ENCODE results near the gene MITF. TPM values are rescaled to one million over a fixed set of nuclear protein-coding genes. Genes with fewer than 3 reads are reported as not detected.

MITF gene
- polyA plus RNA-seq, 4 donors: 3.3 to 45.7 (median 41.8) TPM

DNA sequence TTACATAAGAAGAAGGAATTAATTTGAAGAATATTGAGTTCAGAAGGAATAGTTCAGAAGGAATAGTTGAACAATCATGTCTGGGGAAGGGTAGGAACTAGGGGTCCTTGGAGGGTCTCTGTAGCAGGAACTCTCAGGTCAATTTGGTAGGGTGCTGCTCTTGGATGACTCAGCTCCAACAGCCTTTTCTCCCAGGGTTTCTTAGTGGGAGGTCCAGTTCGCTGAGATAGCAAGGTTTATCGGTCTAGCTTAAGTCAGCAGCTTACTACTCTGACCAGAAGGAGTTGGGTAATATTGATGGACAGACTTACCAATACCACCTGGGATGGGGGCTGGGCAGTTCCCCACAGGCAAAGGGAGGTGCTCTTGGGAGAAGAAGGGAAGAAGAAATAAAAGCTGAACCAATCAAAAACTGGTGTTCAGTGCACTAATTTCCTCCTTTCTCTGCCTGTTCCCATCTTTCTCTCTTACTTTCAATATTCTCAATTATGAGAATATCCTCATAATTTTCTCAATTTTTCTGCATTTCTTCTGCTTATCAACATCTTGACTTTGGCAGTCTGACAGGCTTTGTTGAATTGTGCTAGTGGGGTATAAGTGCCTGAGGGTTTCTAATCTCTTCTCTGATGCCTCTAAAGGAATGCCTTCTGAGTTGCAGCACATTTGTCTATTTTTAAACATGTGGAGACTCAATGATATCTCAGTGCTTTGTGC is 14.4 kb upstream of the MITF start:
- DNase-seq (ENCODE audit: low read depth in 4 of 4, low spot score in 3 of 4): no peak

DNA sequence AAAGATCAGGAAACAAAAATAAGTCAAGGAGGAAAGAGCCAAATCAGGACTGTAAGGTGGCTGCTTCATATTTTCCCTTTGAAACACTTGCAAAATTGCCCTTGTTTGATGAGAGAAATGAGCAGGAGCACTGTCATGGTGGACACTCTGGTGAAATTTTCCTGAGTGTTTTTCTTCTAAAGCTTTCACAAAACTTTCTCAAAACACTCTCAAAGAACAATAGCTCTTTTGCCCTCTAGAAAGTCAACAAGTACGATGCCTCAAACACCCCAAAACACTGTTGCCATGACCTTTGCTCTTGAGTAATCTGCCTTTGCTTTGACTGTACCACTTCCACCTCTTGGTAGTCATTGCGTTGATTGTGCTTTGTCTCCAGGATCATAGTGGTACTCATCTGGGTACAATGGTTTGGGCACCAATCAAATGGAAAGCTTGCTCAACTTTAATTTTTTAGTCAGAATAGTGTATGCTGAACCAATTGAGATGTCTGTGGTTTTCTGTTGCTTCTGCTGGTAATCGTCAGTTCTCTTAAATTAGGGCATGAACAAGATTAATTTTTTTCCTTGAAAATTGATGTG is 13.2 kb upstream of the MITF start:
- no peak for DNase-seq (ENCODE audit: low read depth in 4 of 4, low spot score in 3 of 4)

DNA sequence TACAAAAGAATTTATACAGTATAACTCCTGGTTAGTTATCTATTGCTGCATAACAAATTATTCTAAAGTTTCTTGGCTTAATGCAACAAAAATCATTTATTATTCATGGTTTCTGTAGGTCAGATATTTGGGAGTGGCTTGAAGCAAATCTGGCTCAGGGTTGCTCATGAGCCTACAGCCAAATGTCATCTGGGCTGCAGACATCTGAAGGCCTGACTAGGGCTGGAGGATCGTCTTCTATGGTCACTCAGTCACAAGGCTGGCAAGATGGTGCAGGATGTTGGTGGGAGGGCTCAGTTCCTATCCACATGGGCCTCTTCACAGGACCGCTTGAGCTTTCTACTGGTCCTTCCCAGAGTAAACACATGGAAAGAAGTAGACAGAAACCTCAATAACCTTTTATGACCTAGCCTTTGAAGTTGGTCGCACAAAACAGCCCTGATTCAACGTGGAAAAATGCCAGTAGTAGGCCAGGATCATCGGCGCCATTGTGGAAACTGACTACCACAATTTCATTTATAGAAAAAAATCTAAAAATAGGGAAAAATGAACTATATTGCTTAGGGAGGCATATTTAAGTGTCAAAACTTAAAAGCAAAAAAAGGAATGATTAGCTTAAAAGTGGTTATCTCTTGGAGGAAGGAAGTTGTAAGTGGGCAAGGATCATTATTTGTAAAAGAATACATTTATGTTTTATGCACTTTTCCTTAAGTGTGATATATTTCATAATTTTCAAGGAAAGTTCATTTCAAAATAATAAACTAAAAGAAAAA is 9.9 kb upstream of the MITF start:
- no peak for DNase-seq (ENCODE audit: low read depth in 4 of 4, low spot score in 3 of 4)

DNA sequence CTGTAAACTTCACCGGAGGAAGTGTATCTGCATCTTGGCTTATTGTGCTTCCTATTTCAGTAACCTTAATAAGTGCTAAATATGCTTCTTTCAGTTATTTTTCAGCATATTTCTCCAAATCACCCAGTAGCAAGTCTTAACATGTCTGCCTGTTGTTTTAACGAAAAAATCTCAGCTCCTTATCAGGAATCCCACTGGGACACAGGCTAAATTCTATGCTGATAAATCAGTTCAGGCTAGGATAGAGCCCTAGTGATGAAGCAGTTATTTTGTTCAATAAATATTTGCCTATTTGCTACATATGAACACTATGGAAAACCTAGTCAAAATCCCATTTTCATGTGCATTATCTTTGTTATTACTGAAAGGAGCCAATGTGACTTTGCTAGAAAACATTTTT is 8.2 kb upstream of the MITF start:
- no peak for DNase-seq (ENCODE audit: low read depth in 4 of 4, low spot score in 3 of 4)

DNA sequence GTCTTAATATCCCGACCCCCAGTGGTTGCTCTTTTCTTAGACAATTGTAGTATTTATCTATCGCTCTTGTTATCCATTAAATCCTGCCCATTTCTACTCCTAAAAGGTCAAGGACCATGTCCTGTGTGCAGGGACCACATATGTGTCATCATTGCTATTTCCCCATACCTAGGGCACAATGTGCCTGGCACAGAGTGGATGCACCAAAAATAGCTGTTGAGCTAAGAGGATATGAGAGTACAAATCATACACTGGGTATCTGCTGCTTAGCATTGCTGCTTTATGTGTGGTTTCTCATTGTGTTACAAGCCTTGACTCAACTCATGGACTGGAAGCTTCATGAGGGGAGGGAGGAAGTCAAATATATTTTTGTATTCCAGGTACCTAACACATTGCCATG is 3.4 kb upstream of the MITF start:
- no peak for DNase-seq (ENCODE audit: low read depth in 4 of 4, low spot score in 3 of 4)

DNA sequence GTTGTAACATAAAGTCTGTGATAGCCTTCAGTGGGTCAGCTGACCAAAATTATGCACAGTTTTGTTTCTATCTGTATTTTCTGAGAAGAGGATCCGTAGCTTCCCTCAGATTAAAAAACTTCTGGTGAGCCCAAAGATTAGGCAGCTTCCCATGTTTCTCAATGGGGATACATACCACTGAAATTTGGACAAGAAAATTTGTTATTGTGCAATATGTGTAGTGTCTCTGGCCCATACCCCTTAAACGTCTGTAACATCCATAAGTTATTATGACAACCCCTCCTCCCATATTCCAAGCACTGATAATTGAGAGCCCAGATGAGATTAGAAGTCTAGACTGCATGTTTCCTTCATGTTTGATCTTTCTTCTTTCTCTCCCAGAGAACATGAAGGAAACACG is 1.9 kb upstream of the MITF start:
- DNase-seq (ENCODE audit: low read depth in 4 of 4, low spot score in 3 of 4): no peak

DNA sequence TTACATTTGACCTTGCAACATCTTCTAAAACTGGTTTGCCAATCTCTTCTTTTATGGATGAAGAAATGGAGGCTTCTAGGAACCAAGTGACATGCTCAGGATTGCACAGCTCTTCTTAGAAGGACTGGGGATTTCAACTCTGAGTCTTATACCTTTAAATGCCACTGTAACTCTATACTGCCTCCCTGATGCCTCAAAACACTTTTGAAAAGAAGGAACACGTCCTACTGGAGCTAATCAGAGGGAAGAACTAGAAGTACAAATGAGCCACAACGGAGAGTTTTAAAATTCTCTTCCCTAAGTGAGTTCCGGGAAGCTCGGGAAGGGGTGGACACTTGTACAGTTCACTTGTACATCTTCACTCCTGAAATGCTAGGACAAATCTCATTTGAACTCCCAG is 949 bp upstream of the MITF start:
- no peak for DNase-seq (ENCODE audit: low read depth in 4 of 4, low spot score in 3 of 4)

DNA sequence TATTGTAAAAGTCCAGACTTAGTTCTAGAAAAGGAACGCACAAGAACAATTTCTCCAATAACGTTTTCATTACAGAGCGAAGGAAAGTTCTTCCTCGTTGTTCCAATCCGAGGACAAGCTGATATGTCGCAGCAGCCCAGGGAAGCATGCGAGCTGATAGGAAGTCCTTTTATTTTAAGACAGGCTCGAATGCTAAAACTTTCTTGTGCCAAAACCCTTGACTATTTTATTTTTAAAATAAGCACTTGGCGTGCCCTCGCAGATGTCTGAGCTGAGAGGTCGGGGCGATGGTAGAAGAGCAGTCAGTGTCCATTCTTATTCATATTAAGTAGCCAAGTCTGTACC is 433 bp upstream of the MITF start:
- DNase-seq (ENCODE audit: low read depth in 4 of 4, low spot score in 3 of 4): no peak

DNA sequence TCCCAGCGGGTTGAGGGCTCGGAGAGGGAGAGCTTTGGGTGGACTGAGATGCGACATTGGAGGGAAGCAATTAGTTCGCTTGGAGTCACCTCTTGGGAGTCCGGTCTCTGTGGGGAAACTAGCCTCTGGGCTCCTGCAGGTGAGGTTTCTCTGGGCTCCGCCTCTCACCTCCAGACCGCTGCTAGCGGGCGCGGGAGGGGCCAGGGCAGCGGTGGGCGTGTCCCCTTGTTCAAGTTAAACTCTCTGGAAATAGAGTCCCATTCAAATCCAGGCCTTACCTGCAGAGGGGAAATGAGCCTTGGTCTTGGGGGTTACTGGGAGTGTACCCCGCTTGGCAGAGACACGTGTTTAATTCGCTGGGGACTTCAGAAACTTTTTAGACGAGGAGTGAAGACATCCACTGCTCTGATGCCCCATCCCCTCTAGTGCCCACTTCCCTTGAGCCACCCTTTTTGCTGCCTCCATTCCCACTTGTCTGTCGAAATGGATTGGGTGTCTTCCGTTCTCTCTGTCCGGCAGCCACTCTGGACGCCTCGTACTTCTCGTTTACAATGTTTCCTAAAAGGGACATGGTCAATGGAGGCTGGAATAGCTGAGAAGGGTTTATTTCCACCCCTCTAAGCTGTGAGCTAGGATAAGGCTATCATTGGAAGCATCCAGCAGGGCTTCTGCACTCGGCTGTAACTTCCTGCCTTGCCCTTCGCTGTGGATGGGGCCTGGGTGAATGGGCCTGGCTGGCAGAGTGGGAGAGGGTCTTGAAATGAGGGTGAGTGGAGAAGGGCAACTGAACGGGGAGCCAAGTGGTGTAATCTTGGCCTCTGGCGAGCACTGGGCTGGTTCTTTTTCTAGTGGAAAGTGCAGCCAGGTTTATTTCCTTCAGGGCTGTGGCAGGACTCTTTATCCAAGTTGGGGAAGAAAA is 1.1 kb downstream of the MITF start:
- no peak for DNase-seq (ENCODE audit: low read depth in 4 of 4, low spot score in 3 of 4)

DNA sequence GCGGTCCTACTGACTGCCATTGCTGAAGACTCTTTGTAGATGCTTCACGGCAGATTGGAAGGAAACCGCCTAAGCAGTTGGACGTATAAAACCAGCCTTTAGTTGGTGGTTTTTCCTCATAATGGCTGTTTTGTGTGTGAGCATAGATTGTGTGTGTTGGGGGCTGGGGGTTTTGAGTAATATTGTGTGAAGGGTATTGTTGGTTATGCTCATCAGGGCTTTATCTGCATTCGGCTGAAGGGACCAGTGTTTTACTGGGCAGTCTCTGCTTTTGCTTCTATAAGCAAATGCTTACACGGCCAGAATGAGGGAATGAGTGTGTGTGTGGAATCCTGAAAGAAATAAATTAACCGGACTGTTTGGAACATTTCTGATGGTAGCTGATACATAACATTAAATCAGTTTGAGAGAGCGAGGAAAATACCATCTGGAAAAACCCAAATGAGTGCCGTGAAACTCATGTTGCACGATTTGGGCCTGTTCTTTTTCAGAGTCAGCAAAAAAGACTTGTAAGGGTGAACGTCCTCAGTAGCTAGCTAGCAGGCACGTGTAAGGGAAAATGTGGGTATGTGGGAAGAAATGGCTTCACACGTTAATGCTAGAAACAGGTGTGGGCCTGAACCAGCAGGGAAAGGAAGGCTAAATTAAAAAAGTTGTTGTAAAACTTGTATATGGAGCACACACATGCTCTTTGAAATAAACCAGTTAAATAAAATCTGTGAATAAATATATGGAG is 1.9 kb downstream of the MITF start:
- no peak for DNase-seq (ENCODE audit: low read depth in 4 of 4, low spot score in 3 of 4)

DNA sequence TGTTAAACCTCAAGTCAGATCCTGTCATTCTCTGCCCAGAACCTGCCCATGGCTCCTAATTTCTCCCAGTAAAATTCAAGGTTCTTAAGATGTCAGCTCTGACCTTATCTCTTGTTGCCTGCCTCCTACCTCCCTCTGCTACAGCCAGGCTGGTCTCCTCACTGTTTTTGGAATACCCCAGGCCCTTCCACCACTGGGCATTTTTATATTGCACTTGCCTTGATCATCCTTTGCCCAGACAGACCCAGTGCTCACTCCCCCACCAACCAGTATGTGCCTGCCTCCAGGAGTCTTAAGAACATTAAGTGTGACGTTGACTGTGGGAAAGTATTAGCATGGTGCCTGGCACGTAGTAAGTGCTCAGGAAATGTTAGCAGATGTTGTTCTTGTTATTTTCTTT is 3.1 kb downstream of the MITF start:
- no peak for DNase-seq (ENCODE audit: low read depth in 4 of 4, low spot score in 3 of 4)

DNA sequence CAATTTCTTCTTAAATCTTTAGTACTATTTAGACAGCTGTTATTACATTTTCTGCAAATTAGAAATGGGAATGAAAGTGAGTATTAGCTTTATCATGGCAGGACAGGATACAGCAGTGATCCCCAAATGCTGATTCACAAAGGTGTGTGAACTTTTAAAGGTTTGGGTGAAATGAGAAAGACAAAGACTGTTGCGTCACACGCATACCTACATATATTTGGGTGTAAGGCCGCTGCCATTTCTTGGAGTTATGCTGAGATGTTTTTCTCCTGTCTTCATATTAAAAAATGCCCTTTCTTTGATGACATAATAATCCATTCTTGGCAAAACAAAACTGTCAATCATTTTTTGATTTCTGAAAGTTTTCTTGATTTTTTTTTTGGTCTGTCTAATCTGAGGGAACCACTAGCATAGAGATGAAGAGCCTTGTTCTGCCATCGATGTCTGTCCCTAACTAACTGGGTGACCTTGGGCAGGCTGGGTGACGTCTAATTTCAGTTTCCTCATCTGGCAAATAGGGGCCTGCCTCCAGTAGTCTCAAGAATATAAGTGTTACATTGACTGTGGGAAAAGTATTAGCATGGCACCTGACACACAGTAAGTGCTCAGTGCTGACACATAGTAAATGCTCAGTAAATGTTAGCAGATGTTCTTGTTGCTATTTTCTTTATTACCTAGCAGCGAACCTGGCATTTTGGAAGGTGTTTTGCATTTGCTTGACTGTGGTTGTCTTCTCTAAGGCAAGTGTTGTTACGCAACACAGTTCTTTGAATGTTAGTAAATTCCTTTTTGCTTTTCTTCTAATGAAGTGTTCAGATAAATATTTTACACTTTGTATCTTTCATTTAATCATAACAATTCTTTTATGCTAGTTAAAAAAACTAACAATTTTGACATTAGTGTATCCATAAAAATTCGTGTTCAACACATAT is 5.0 kb downstream of the MITF start:
- DNase-seq (ENCODE audit: low read depth in 4 of 4, low spot score in 3 of 4): no peak

DNA sequence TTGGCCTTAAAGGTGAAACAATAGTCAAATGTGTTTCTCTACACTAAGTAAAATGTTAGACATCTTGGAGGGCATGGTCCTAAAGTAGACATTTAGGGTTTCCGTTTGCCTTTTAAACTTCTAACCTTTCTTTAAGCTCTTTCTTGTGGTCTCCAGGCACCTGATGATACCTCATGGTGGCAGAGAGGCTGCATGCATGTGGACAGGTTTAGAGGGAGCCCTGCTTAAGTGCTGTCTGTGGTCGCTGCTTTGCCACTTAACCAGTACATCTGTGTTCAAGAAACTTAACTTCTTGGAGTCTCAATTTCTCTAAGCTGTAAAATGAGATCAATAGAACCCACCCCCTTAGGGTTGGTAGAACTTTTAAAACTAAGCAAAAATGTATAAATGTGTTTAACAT is 6.2 kb downstream of the MITF start:
- DNase-seq (ENCODE audit: low read depth in 4 of 4, low spot score in 3 of 4): no peak

DNA sequence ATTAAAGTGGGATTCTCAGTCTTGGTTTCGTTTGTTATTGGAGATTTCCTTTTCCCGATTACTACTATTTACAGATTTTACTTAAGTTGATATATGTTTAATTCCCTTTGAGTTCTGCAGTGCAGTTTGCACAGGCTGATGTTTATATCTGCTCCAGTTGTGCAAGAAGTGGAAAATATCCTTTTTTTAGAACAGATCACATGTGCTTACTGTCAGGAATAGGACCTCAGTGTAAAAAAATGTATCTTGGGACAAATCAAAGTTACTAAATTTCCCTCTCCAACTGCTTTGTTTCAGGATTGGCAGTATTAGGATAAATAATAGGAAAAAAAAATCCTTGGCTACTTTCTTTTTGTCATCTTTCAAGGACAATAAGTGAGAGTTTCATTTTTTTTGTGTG is 6.9 kb downstream of the MITF start:
- DNase-seq (ENCODE audit: low read depth in 4 of 4, low spot score in 3 of 4): no peak

DNA sequence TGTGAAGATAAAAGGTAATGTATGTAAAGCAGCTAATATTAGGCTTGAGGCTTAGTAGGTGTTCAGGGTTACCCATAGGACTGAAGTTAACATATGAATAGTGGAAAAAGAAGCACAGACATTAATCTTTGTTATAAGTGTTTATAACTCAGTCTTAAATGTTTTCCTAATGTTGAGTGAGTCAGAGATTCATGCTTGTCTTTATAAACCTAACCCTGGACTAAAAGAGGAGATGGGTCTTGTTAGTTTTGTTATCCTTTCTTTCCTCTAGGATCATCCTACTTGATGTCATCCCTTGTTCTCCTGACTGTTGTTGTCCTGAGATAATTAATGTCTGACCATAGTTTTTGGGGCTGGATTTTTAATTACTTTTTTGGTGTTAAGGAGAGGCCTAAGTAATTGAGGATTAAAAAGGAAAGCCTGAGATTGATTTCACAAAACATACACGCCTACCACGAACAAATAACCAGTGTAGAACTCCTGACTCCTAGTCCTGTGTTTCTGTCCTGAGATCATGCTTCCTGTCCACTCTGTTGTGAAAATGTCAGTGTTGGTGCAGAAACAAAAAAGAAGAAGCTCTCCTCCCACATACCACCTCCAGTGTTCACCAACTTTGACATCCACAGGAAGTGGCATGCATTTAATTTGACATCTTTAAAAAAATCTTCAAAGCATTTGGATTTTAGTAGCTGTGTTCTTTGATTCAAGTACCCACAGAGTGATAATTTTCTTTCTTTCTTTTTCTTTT is 8.4 kb downstream of the MITF start:
- no peak for DNase-seq (ENCODE audit: low read depth in 4 of 4, low spot score in 3 of 4)

DNA sequence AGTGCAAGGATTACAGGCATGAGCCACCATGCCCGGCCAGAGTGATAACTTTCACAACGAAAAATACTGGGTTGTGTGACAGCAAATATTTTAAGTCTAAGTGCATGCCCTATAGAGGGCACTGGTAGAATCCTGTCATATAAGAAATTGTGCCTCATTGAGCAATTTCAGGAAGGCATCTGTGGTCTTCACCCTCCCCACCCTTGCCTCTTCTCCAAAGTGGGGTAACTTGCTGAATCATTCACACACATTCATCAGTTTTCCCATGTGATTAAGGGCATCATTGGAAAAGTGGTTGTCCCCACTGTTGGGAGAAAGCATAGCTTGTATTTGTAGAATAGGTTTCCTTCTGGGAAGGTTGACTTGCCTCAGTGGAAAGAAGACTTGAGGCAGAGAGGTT is 9.2 kb downstream of the MITF start:
- DNase-seq (ENCODE audit: low read depth in 4 of 4, low spot score in 3 of 4): no peak

DNA sequence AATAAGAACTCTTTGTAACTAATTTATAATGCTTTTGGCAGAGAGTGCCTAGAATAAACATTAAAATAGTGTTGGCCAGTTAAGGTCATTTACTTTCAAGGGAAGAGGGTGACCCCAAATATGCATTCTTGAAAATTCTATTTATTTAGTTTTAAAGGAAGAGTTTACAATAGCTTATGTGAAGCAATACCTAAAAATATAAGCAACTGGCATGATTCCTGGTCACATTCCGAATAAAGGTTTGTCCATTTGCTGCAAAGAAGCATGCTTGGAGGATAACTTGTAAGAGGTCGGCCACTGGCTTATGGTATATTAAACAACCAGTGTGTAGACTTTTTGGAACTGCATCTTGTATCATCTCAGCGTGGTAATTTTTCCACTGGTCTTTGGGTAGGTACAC is 10.2 kb downstream of the MITF start:
- DNase-seq (ENCODE audit: low read depth in 4 of 4, low spot score in 3 of 4): no peak

DNA sequence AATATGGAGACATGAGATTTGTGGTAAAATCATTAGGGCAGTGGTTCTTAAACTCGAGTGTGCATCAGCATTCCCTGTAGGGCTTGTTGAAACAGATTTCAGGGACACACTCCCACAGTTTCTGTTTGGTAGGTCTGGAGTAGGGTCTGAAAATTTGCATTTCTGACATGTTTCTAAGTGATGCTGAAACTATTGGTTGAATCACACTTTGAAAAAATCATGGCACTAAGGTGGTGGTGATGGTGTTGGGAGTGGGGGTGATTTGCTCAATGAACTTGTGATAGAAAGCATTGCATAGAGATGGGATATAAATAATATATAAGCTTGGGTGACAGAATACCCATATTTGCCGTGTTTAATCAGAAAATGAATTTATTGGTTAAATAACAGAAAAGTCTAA is 11.3 kb downstream of the MITF start:
- DNase-seq (ENCODE audit: low read depth in 4 of 4, low spot score in 3 of 4): no peak

DNA sequence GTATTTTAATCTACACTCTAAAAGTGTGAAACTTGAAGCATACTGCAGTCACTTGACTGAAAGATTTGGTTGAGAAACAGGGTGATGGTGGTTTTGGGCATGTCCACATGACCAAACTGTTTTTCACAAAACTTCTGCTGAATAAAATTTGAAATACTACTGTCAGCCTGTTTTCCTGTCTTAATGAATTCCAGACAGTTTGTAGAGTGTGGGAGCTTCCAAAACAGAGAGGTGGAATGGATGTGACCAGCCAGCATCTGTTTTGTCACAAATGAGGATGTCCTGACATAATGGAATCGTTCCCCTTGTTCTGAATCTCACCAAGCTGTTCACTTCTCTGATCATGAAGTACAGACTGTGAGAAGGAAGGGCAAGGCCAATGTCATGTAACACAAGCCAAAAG is 11.8 kb downstream of the MITF start:
- no peak for DNase-seq (ENCODE audit: low read depth in 4 of 4, low spot score in 3 of 4)
